KMS-11 (cell line): ENCODE data around the gene BCAN.
"Not testable (repeated sequence)": the region's sequence is repeated elsewhere in the genome, so short reads cannot be mapped to it uniquely, and the experiment has no call there.

Experiments
- H2AFZ ChIP-seq: fragments of 200-600 bp; sonication (generic); 2 replicates; pipeline ENCODE4 v1.6.1; 2016; ENCODE audit warnings: antibody characterized with exemption, mixed run types, low read depth
- H3K27ac ChIP-seq: fragments of 200-600 bp; sonication (generic); 2 replicates; pipeline ENCODE4 v1.6.1; 2016; ENCODE audit warnings: mild to moderate bottlenecking, mixed run types
- H3K27me3 ChIP-seq: fragments of 200-600 bp; sonication (generic); 2 replicates; pipeline ENCODE4 v1.6.1; 2017; ENCODE audit warnings: mild to moderate bottlenecking, low read depth, mixed run types, moderate library complexity; ENCODE audit not compliant: insufficient read depth
- H3K36me3 ChIP-seq: fragments of 200-600 bp; sonication (generic); 2 replicates; pipeline ENCODE4 v1.6.1; 2017; ENCODE audit warnings: mild to moderate bottlenecking, mixed run types; ENCODE audit not compliant: insufficient read depth
- H3K4me1 ChIP-seq: fragments of 200-600 bp; sonication (generic); 2 replicates; pipeline ENCODE4 v1.6.1; 2016; ENCODE audit warnings: mild to moderate bottlenecking, low read depth, mixed run types; ENCODE audit not compliant: poor library complexity, severe bottlenecking
- H3K4me2 ChIP-seq: fragments of 200-600 bp; sonication (generic); 2 replicates; pipeline ENCODE4 v1.7.0; 2016; ENCODE audit warnings: mild to moderate bottlenecking, mixed run types
- H3K4me3 ChIP-seq: fragments of 200-600 bp; sonication (generic); IDR thresholded peaks from 2 replicates; pipeline ENCODE4 v1.6.1; 2017; ENCODE audit warnings: low read depth, low read length, mixed read lengths; ENCODE audit not compliant: insufficient read depth
- H3K79me2 ChIP-seq: fragments of 200-600 bp; sonication (generic); 2 replicates; pipeline ENCODE4 v1.6.1; 2016; ENCODE audit warnings: low read depth, mixed run types; ENCODE audit not compliant: insufficient read depth
- H3K9ac ChIP-seq: fragments of 200-600 bp; sonication (generic); 2 replicates; pipeline ENCODE4 v1.6.1; 2016; ENCODE audit warnings: mild to moderate bottlenecking, mixed run types
- H4K20me1 ChIP-seq: fragments of 200-600 bp; sonication (generic); 2 replicates; pipeline ENCODE4 v1.6.1; 2016; ENCODE audit warnings: mild to moderate bottlenecking, mixed run types; ENCODE audit not compliant: insufficient read depth
- TF ChIP-seq, protein P1 (sequence below): fragments of 200-600 bp; sonication (generic); conservative IDR thresholded peaks from 2 replicates; pipeline ENCODE4 v1.6.1; 2017; ENCODE audit warnings: low read depth, mild to moderate bottlenecking, antibody characterized with exemption, low read length, moderate library complexity, mixed read lengths

Gene BCAN

DNA sequence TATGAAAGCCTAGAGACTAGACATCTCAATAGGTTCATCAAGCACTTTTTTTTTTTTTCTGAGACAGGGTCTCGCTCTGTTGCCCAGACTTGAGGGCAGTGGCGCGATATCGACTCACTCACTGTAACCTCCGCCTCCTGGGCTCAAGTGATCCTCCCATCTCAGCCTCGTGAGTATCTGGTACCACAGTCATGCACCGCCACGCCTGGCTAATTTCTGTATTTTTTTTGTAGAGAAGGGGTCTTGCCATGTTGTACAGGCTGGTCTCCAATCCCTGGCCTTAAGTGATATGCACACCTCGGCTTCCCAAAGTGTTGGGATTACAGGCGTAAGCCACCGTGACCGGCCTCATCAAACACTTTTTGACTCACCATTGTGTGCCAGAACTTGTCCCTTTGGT lies 40.0 kb upstream of the BCAN start:
- peak overlapping the region; percentile 99 for H3K4me3 ChIP-seq

GRCh38 chr1:156602557-156602993 lies 39.3 kb upstream of the BCAN start:
- Histone ChIP-seq H3K4me1 (peaks cover 30% of the 10 kb centered on the region), H3K9ac (no peak overlapping the region), H3K36me3 (peaks cover 6% of the 10 kb centered on the region; the same call in 1 of the 2 replicates), H3K27me3 (peaks cover 7% of the 10 kb centered on the region; the same call in 1 of the 2 replicates), H3K79me2 (peaks cover 37% of the 10 kb centered on the region), H3K4me3 (no peak overlapping the region), H3K4me2 (peak overlapping the region; percentile 77; the same call in 1 of the 2 replicates), H3K27ac (no peak overlapping the region), H4K20me1 (no peaks in the 10 kb centered on the region), H2AFZ (peak overlapping the region; percentile 96; the same call in 1 of the 2 replicates)
- TF ChIP-seq, protein P1, sequence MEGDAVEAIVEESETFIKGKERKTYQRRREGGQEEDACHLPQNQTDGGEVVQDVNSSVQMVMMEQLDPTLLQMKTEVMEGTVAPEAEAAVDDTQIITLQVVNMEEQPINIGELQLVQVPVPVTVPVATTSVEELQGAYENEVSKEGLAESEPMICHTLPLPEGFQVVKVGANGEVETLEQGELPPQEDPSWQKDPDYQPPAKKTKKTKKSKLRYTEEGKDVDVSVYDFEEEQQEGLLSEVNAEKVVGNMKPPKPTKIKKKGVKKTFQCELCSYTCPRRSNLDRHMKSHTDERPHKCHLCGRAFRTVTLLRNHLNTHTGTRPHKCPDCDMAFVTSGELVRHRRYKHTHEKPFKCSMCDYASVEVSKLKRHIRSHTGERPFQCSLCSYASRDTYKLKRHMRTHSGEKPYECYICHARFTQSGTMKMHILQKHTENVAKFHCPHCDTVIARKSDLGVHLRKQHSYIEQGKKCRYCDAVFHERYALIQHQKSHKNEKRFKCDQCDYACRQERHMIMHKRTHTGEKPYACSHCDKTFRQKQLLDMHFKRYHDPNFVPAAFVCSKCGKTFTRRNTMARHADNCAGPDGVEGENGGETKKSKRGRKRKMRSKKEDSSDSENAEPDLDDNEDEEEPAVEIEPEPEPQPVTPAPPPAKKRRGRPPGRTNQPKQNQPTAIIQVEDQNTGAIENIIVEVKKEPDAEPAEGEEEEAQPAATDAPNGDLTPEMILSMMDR: peak; percentile 85

More for the DNA sequence above, 40.0 kb upstream of the BCAN start:
- Histone ChIP-seq H3K9ac (peak overlapping the region; percentile 92), H3K27ac (peak overlapping the region; percentile 77), H3K36me3 (peaks cover 12% of the 10 kb centered on the region; the same call in 1 of the 2 replicates), H2AFZ (peak overlapping the region; percentile 96), H3K27me3 (peaks cover under 1% of the 10 kb centered on the region; the same call in 1 of the 2 replicates), H3K4me2 (peak overlapping the region; percentile 77), H4K20me1 (no peaks in the 10 kb centered on the region), H3K4me1 (peaks cover 28% of the 10 kb centered on the region), H3K79me2 (peaks cover 40% of the 10 kb centered on the region)
- TF ChIP-seq, protein P1: no peak

DNA sequence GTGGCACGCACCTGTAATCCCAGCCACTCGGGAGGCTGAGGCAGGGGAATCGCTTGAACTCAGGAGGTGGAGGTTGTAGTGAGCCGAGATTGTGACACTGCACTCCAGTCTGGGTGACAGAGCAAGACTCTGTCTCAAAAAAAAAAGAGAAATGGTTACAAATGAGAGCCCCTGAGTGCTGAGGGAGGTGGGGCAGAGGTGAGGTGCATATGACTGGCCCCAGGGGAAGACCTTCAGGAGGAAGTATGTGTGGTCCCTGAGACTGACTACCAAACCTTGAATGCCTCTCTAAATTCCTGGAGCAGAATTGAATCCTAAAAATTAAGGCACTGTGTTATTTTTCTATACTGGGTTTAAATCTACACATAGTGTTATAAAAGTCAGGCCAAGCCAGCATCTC lies 34.6 kb upstream of the BCAN start:
- H3K27me3 ChIP-seq: peaks cover 32% of the 10 kb centered on the region
- not testable (repeated sequence) for H4K20me1 ChIP-seq, H3K9ac ChIP-seq, H3K4me2 ChIP-seq, H3K27ac ChIP-seq, H3K4me3 ChIP-seq, H3K36me3 ChIP-seq, H2AFZ ChIP-seq, H3K79me2 ChIP-seq
- peaks cover 23% of the 10 kb centered on the region for H3K4me1 ChIP-seq

GRCh38 chr1:156608036-156608674 lies 33.8 kb upstream of the BCAN start:
- Histone ChIP-seq H3K4me3 (no peak overlapping the region), H3K27me3 (peaks cover 40% of the 10 kb centered on the region), H3K36me3 (no peaks in the 10 kb centered on the region), H3K4me2 (peak overlapping the region; percentile 39), H3K9ac (no peak overlapping the region), H3K4me1 (peaks cover 17% of the 10 kb centered on the region), H4K20me1 (no peaks in the 10 kb centered on the region), H2AFZ (no peak overlapping the region), H3K79me2 (no peaks in the 10 kb centered on the region), H3K27ac (no peak overlapping the region)
- TF ChIP-seq, protein P1: peak; percentile 98

- Histone ChIP-seq H3K4me3 (no peak overlapping the region), H3K9ac (no peak overlapping the region), H3K4me1 (peaks cover 17% of the 10 kb centered on the region), H3K27me3 (peaks cover 48% of the 10 kb centered on the region), H3K79me2 (no peaks in the 10 kb centered on the region), H3K27ac (no peak overlapping the region), H3K4me2 (peak overlapping the region; percentile 39), H4K20me1 (no peaks in the 10 kb centered on the region), H2AFZ (peak overlapping the region; percentile 3; the same call in 1 of the 2 replicates), H3K36me3 (no peaks in the 10 kb centered on the region)
- TF ChIP-seq, protein P1: peak; percentile 99
These were observed 32.9 kb upstream of the BCAN start for GRCh38 chr1:156608981-156609380.

DNA sequence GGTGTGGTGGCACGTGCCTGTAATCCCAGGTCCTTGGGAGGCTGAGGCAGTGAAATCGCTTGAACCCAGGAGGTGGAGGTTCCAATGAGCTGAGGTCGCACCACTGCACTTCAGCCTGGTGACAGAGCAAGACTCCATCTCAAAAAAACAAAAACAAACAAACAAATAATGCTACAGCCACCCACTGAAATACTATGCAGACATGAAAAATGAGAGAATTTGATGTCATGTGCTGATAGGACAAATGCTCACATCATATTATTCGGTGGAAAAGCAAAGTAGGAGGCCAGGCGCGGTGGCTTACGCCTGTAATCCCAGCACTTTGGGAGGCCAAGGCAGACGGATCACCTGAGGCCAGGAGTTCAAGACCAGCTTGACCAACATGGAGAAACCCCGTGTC lies 31.8 kb upstream of the BCAN start:
- not testable (repeated sequence) for H3K36me3 ChIP-seq, H3K79me2 ChIP-seq, H3K9ac ChIP-seq, H3K27ac ChIP-seq, H4K20me1 ChIP-seq, H3K4me2 ChIP-seq, H3K4me3 ChIP-seq, H2AFZ ChIP-seq
- Histone ChIP-seq H3K27me3 (peaks cover 58% of the 10 kb centered on the region), H3K4me1 (peaks cover 17% of the 10 kb centered on the region)
